ENCODE data around the gene SCARF2. TPM values are rescaled to one million over a fixed set of nuclear protein-coding genes. Genes with fewer than 3 reads are reported as not detected.
"Not testable (repeated sequence)": the region's sequence is repeated elsewhere in the genome, so short reads cannot be mapped to it uniquely, and the experiment has no call there.

Gene SCARF2
- total RNA-seq, 1 experiment from 2014 or later, result 26.3 TPM

DNA sequence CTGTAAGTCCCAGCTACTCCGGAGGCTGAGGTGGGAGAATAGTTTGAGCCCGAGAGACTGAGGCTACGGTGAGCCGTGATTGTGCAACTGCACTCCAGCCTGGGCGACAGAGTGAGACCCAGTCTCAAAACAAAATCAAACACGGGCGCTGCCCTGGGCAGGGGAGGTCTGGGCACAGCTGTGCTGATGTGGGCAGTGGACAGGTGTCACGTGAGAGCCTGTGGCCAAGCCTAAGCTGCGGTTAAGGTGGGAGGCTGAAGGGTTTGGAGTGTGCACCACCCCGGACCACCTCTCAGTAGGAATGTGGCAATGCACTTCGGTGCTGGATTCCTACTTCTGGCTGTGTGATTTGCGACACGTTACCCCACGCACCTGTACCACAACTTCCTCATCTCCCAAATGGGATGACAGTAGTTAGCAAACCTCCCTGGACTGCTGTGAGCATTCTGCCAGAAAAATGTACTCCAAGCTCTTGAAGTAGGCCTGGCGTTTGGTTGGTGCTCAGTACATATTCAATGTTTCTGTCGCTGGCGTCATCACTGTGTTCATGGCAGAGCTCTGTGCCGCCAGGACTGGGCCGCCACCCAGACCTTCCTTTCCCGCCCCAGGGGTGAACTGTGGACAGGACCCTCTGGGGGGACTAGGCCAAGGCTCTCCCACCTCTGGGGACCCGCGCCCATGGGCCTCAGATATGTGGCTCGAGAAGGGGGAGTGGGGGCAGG lies 44.5 kb downstream of the SCARF2 start:
- CTCF ChIA-PET, result interaction anchor here (0.6 to 4.5 kb wide), 8 partner anchors 11 to 213 kb away, joined by 3 to 30 read pairs (median 4); partner anchors contain the start of gene DGCR6L
- Mint-ChIP-seq H3K4me1 (peaks cover 32% of the 10 kb centered on the region), H3K27ac (no peak overlapping the region), H3K4me3 (peak overlapping the region; percentile 87), H3K9me3 (peaks cover 6% of the 10 kb centered on the region), H3K27me3 (ENCODE audit: low read depth) (no peaks in the 10 kb centered on the region; the same call in none of the 2 replicates), H3K36me3 (peaks cover 17% of the 10 kb centered on the region)
- no peak for ATAC-seq
- POLR2A ChIA-PET, result interaction anchor here (0.6 kb wide), 1 partner anchor 64 kb away, joined by 5 read pairs; no protein-coding TSS in a partner anchor
- no peak for DNase-seq (ENCODE audit: low spot score)
- no peak for TF ChIP-seq SMAD3 (CRISPR knock-in tag; IDR thresholded peaks at IDR 0.05; ENCODE audit: borderline replicate concordance)
- no peak for TF ChIP-seq NFYB (CRISPR knock-in tag; conservative IDR thresholded peaks at IDR 0.05; ENCODE audit: low read depth)
- TF ChIP-seq JUN (CRISPR knock-in tag; IDR thresholded peaks at IDR 0.05), result no peak
- TF ChIP-seq, protein P1, sequence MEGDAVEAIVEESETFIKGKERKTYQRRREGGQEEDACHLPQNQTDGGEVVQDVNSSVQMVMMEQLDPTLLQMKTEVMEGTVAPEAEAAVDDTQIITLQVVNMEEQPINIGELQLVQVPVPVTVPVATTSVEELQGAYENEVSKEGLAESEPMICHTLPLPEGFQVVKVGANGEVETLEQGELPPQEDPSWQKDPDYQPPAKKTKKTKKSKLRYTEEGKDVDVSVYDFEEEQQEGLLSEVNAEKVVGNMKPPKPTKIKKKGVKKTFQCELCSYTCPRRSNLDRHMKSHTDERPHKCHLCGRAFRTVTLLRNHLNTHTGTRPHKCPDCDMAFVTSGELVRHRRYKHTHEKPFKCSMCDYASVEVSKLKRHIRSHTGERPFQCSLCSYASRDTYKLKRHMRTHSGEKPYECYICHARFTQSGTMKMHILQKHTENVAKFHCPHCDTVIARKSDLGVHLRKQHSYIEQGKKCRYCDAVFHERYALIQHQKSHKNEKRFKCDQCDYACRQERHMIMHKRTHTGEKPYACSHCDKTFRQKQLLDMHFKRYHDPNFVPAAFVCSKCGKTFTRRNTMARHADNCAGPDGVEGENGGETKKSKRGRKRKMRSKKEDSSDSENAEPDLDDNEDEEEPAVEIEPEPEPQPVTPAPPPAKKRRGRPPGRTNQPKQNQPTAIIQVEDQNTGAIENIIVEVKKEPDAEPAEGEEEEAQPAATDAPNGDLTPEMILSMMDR (IDR thresholded peaks at IDR 0.05), result no peak
- TF ChIP-seq, protein P2, sequence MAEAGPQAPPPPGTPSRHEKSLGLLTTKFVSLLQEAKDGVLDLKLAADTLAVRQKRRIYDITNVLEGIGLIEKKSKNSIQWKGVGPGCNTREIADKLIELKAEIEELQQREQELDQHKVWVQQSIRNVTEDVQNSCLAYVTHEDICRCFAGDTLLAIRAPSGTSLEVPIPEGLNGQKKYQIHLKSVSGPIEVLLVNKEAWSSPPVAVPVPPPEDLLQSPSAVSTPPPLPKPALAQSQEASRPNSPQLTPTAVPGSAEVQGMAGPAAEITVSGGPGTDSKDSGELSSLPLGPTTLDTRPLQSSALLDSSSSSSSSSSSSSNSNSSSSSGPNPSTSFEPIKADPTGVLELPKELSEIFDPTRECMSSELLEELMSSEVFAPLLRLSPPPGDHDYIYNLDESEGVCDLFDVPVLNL (CRISPR knock-in tag; IDR thresholded peaks at IDR 0.05; ENCODE audit: borderline replicate concordance, low read depth), result no peak
- TF ChIP-seq FOXJ3 (CRISPR knock-in tag; IDR thresholded peaks at IDR 0.05; ENCODE audit: borderline replicate concordance), result no peak
- TF ChIP-seq CBFB (CRISPR knock-in tag; IDR thresholded peaks at IDR 0.05; ENCODE audit: low read depth), result no peak
- TF ChIP-seq, protein P3, sequence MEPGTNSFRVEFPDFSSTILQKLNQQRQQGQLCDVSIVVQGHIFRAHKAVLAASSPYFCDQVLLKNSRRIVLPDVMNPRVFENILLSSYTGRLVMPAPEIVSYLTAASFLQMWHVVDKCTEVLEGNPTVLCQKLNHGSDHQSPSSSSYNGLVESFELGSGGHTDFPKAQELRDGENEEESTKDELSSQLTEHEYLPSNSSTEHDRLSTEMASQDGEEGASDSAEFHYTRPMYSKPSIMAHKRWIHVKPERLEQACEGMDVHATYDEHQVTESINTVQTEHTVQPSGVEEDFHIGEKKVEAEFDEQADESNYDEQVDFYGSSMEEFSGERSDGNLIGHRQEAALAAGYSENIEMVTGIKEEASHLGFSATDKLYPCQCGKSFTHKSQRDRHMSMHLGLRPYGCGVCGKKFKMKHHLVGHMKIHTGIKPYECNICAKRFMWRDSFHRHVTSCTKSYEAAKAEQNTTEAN (CRISPR knock-in tag; IDR thresholded peaks at IDR 0.05), result no peak
- no peak for TF ChIP-seq TEAD4 (CRISPR knock-in tag; IDR thresholded peaks at IDR 0.05)
- no peak for TF ChIP-seq RELA (CRISPR knock-in tag; IDR thresholded peaks at IDR 0.05; ENCODE audit: borderline replicate concordance)
- TF ChIP-seq, protein P4, sequence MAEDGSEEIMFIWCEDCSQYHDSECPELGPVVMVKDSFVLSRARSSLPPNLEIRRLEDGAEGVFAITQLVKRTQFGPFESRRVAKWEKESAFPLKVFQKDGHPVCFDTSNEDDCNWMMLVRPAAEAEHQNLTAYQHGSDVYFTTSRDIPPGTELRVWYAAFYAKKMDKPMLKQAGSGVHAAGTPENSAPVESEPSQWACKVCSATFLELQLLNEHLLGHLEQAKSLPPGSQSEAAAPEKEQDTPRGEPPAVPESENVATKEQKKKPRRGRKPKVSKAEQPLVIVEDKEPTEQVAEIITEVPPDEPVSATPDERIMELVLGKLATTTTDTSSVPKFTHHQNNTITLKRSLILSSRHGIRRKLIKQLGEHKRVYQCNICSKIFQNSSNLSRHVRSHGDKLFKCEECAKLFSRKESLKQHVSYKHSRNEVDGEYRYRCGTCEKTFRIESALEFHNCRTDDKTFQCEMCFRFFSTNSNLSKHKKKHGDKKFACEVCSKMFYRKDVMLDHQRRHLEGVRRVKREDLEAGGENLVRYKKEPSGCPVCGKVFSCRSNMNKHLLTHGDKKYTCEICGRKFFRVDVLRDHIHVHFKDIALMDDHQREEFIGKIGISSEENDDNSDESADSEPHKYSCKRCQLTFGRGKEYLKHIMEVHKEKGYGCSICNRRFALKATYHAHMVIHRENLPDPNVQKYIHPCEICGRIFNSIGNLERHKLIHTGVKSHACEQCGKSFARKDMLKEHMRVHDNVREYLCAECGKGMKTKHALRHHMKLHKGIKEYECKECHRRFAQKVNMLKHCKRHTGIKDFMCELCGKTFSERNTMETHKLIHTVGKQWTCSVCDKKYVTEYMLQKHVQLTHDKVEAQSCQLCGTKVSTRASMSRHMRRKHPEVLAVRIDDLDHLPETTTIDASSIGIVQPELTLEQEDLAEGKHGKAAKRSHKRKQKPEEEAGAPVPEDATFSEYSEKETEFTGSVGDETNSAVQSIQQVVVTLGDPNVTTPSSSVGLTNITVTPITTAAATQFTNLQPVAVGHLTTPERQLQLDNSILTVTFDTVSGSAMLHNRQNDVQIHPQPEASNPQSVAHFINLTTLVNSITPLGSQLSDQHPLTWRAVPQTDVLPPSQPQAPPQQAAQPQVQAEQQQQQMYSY (CRISPR knock-in tag; IDR thresholded peaks at IDR 0.05), result no peak
- TF ChIP-seq ZNF423 (CRISPR knock-in tag; IDR thresholded peaks at IDR 0.05), result no peak
- TF ChIP-seq, protein P5, sequence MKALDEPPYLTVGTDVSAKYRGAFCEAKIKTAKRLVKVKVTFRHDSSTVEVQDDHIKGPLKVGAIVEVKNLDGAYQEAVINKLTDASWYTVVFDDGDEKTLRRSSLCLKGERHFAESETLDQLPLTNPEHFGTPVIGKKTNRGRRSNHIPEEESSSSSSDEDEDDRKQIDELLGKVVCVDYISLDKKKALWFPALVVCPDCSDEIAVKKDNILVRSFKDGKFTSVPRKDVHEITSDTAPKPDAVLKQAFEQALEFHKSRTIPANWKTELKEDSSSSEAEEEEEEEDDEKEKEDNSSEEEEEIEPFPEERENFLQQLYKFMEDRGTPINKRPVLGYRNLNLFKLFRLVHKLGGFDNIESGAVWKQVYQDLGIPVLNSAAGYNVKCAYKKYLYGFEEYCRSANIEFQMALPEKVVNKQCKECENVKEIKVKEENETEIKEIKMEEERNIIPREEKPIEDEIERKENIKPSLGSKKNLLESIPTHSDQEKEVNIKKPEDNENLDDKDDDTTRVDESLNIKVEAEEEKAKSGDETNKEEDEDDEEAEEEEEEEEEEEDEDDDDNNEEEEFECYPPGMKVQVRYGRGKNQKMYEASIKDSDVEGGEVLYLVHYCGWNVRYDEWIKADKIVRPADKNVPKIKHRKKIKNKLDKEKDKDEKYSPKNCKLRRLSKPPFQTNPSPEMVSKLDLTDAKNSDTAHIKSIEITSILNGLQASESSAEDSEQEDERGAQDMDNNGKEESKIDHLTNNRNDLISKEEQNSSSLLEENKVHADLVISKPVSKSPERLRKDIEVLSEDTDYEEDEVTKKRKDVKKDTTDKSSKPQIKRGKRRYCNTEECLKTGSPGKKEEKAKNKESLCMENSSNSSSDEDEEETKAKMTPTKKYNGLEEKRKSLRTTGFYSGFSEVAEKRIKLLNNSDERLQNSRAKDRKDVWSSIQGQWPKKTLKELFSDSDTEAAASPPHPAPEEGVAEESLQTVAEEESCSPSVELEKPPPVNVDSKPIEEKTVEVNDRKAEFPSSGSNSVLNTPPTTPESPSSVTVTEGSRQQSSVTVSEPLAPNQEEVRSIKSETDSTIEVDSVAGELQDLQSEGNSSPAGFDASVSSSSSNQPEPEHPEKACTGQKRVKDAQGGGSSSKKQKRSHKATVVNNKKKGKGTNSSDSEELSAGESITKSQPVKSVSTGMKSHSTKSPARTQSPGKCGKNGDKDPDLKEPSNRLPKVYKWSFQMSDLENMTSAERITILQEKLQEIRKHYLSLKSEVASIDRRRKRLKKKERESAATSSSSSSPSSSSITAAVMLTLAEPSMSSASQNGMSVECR (CRISPR knock-in tag; IDR thresholded peaks at IDR 0.05; ENCODE audit: borderline replicate concordance), result no peak
- TF ChIP-seq IRF2 (CRISPR knock-in tag; IDR thresholded peaks at IDR 0.05; ENCODE audit: borderline replicate concordance, low read depth), result no peak
- TF ChIP-seq SOX15 (CRISPR knock-in tag; IDR thresholded peaks at IDR 0.05), result no peak
- TF ChIP-seq ELF4 (CRISPR knock-in tag; IDR thresholded peaks at IDR 0.05; ENCODE audit: low read depth), result no peak
- TF ChIP-seq, protein P6, sequence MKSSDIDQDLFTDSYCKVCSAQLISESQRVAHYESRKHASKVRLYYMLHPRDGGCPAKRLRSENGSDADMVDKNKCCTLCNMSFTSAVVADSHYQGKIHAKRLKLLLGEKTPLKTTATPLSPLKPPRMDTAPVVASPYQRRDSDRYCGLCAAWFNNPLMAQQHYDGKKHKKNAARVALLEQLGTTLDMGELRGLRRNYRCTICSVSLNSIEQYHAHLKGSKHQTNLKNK (CRISPR knock-in tag; IDR thresholded peaks at IDR 0.05), result no peak
- TF ChIP-seq, protein P7, sequence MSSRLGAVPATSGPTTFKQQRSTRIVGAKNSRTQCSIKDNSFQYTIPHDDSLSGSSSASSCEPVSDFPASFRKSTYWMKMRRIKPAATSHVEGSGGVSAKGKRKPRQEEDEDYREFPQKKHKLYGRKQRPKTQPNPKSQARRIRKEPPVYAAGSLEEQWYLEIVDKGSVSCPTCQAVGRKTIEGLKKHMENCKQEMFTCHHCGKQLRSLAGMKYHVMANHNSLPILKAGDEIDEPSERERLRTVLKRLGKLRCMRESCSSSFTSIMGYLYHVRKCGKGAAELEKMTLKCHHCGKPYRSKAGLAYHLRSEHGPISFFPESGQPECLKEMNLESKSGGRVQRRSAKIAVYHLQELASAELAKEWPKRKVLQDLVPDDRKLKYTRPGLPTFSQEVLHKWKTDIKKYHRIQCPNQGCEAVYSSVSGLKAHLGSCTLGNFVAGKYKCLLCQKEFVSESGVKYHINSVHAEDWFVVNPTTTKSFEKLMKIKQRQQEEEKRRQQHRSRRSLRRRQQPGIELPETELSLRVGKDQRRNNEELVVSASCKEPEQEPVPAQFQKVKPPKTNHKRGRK (CRISPR knock-in tag; IDR thresholded peaks at IDR 0.05; ENCODE audit: borderline replicate concordance), result no peak

DNA sequence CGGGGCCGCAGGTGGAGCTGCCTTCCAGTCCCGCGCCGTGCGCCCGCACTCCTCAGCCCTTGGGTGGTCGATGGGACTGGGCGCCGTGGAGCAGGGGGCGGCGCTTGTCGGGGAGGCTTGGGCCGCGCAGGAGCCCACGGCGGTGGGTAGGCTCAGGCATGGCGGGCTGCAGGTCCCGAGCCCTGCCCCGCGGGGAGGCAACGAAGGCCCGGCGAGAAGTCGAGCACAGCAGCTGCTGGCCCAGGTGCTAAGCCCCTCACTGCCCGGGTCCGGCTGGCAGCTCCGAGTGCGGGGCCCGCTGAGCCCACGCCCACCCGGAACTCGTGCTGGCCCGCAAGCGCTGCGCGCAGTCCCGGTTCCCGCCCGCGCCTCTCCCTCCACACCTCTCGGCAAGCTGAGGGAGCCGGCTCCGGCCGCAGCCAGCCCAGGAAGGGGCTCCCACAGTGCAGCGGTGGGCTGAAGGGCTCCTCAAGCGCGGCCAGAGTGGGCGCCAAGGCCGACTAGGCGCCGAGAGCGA lies 45.2 kb downstream of the SCARF2 start:
- H3K9me3 Mint-ChIP-seq; H3K4me3 Mint-ChIP-seq; POLR2A ChIA-PET; H3K27ac Mint-ChIP-seq; DNase-seq (ENCODE audit: low spot score); ATAC-seq; H3K27me3 Mint-ChIP-seq (ENCODE audit: low read depth): not testable (repeated sequence)
- Mint-ChIP-seq H3K36me3 (peaks cover 13% of the 10 kb centered on the region), H3K4me1 (peaks cover 30% of the 10 kb centered on the region)
- CTCF ChIA-PET, result interaction anchor here (0.6 to 1.2 kb wide), 3 partner anchors 10 to 238 kb away, joined by 3 read pairs; no protein-coding TSS in a partner anchor

Data from WTC11 (cell line).